ENCODE data around the gene CPVL.

CPVL gene

DNA sequence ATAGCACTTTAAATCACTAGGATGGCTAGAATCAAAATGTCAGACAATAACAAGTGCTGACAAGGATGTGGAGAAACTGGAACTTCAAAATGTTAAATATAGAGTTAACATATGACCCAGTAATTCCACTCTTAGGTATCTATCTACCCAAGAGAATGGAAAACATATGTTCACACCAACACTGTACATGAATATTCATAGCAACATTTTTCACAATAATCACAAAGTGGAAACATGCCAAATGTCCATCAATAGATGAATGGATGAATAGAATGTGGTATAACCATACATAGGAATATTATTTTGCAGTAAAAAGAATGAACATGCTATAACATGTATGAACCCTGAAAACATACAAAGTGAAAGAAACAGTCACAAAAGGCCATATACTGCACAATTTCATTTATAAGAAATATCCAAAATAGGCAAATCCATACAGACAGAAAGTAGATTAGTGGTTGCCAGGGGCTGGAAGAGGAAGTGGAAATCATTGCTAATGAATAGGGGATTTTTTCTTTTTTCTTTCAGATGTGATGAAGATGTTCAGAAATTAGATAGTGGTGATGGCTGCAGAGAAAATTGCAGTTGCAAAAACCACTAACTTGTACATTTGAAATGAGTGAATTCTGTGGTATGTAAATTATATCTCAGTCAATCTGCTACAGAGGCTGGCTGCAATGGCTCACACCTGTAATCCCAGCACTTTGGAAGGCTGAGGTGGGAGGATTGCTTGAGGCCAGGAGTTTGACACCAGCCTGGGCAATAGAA, 93.0 kb downstream of the CPVL start:
- no peak overlapping the region for H3K14ac ChIP-seq (ENCODE audit: low read length)

DNA sequence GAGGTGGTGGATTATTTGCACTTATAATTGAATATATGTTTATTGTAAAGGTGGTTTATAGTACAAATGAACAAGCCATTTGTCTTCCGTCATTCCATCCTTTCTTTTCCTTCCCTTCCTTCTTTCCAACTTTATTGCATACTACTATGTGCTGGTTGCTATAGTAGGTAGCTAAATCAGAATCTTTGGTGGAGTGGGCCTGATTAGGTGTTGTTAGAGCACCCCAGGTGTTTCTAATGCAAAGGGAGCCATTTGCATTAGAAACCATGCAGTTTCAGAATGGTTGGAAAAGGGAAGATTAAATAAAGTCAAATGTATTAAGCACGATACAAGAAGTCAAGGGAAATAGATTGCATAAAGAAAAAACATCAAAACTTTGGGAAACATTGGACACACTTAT, 99.4 kb downstream of the CPVL start:
- Histone ChIP-seq H4K8ac (ENCODE audit: low read depth, low read length) (no peak overlapping the region), H3K18ac (ENCODE audit: low read length) (no peak overlapping the region), H3K9ac (ENCODE audit: low read length) (no peak overlapping the region), H3K79me1 (ENCODE audit: low read length) (no peaks in the 10 kb centered on the region), H3K36me3 (ENCODE audit: control insufficient read depth in 1 of 2, insufficient read depth in 2 of 2, low read length in 2 of 2) (no peaks in the 10 kb centered on the region), H3K9me3 (ENCODE audit: insufficient read depth, low read depth, low read length) (no peaks in the 10 kb centered on the region), H2BK12ac (ENCODE audit: low read length) (no peak overlapping the region), H3K23ac (ENCODE audit: low read length) (no peak overlapping the region), H3K4me3 (ENCODE audit: low read depth, low read length) (no peak overlapping the region), H3K4me1 (ENCODE audit: control insufficient read depth in 1 of 2, insufficient read depth in 2 of 2, low read length in 2 of 2) (no peaks in the 10 kb centered on the region), H3K79me2 (ENCODE audit: control insufficient read depth, insufficient read depth, low read length, poor library complexity) (no peaks in the 10 kb centered on the region), H3K4me2 (ENCODE audit: low read length) (no peak overlapping the region), H2BK120ac (ENCODE audit: insufficient read depth, low read length, poor library complexity) (no peak overlapping the region), H2BK5ac (ENCODE audit: low read depth, low read length, poor library complexity) (no peak overlapping the region), H2AFZ (ENCODE audit: insufficient read depth, low read length, poor library complexity) (no peak overlapping the region), H4K12ac (ENCODE audit: low read depth, low read length) (no peak overlapping the region), H2AK5ac (ENCODE audit: low read length) (no peak overlapping the region), H3K27ac (ENCODE audit: low read depth, low read length) (no peak overlapping the region), H3K27me3 (ENCODE audit: insufficient read depth, low read length) (no peaks in the 10 kb centered on the region), H3K4ac (ENCODE audit: low read depth, low read length) (no peak overlapping the region), H4K91ac (ENCODE audit: low read depth, low read length) (no peak overlapping the region), H3K14ac (ENCODE audit: low read length) (no peak overlapping the region)
- no CpG with 5 or more reads among the region's 2 CpGs for WGBS (ENCODE audit: extremely low coverage, insufficient coverage, insufficient read length)
- no peak for DNase-seq

More for the DNA sequence above, 93.0 kb downstream of the CPVL start:
- Histone ChIP-seq H4K8ac (ENCODE audit: low read depth, low read length) (no peak overlapping the region), H3K4me1 (ENCODE audit: control insufficient read depth in 1 of 2, insufficient read depth in 2 of 2, low read length in 2 of 2) (no peaks in the 10 kb centered on the region), H3K9ac (ENCODE audit: low read length) (no peak overlapping the region), H4K12ac (ENCODE audit: low read depth, low read length) (no peak overlapping the region), H3K27me3 (ENCODE audit: insufficient read depth, low read length) (no peaks in the 10 kb centered on the region), H3K23ac (ENCODE audit: low read length) (no peak overlapping the region), H4K91ac (ENCODE audit: low read depth, low read length) (no peak overlapping the region), H2BK120ac (ENCODE audit: insufficient read depth, low read length, poor library complexity) (no peak overlapping the region), H3K36me3 (ENCODE audit: control insufficient read depth in 1 of 2, insufficient read depth in 2 of 2, low read length in 2 of 2) (no peaks in the 10 kb centered on the region), H3K4me3 (ENCODE audit: low read depth, low read length) (no peak overlapping the region), H2AFZ (ENCODE audit: insufficient read depth, low read length, poor library complexity) (no peak overlapping the region), H3K79me1 (ENCODE audit: low read length) (no peaks in the 10 kb centered on the region), H3K18ac (ENCODE audit: low read length) (no peak overlapping the region), H2BK5ac (ENCODE audit: low read depth, low read length, poor library complexity) (no peak overlapping the region), H3K4ac (ENCODE audit: low read depth, low read length) (no peak overlapping the region), H3K79me2 (ENCODE audit: control insufficient read depth, insufficient read depth, low read length, poor library complexity) (no peaks in the 10 kb centered on the region), H2BK12ac (ENCODE audit: low read length) (no peak overlapping the region), H2AK5ac (ENCODE audit: low read length) (no peak overlapping the region), H3K27ac (ENCODE audit: low read depth, low read length) (no peak overlapping the region), H3K9me3 (ENCODE audit: insufficient read depth, low read depth, low read length) (peaks cover 3% of the 10 kb centered on the region), H3K4me2 (ENCODE audit: low read length) (no peak overlapping the region)
- peak in 1 of 2 donors; percentile 48 for DNase-seq

DNA sequence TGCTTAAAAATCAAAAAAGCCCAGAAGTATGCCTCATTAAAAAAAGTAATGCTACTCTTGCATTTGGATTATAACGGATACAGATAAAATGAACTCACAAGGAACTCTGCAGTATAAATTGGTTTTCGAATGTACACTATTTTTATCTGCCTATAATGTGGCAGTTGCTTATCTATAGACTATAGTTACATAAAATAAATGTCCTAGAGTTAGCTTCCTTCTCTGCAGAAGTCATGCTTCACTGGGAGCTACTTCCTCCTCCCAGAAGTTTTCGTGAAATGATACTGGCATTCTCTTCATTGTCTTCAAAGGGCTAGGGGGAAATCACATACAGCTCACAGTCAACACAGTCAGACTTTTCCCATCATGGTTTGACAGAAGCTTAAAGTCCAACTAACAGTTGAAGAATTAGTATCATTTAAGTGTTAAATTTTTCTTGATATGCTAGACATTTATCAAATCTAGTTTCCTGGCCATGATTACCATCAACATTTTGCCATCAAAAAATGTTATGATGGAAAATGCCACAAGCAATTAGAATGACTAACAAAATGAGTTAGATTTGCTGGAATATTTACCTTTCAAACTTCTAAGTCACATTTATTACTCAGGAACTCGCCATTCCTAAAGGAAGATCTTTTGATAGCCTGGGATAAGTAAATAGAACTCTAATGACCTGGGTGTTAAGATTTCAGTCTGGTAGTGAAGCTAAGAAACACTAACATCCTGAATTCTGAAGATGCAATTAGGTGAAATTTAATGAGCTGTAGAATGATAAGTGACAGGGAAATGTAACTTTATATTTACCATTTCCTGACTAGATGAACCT, 100.9 kb downstream of the CPVL start:
- Histone ChIP-seq H2BK12ac (ENCODE audit: low read length) (no peak overlapping the region), H2AK5ac (ENCODE audit: low read length) (no peak overlapping the region), H3K4ac (ENCODE audit: low read depth, low read length) (no peak overlapping the region), H2AFZ (ENCODE audit: insufficient read depth, low read length, poor library complexity) (no peak overlapping the region), H3K9me3 (ENCODE audit: insufficient read depth, low read depth, low read length) (no peaks in the 10 kb centered on the region), H4K91ac (ENCODE audit: low read depth, low read length) (no peak overlapping the region), H3K4me3 (ENCODE audit: low read depth, low read length) (no peak overlapping the region), H3K79me1 (ENCODE audit: low read length) (no peaks in the 10 kb centered on the region), H2BK5ac (ENCODE audit: low read depth, low read length, poor library complexity) (no peak overlapping the region), H3K4me1 (ENCODE audit: control insufficient read depth in 1 of 2, insufficient read depth in 2 of 2, low read length in 2 of 2) (no peaks in the 10 kb centered on the region), H3K27ac (ENCODE audit: low read depth, low read length) (no peak overlapping the region), H3K36me3 (ENCODE audit: control insufficient read depth in 1 of 2, insufficient read depth in 2 of 2, low read length in 2 of 2) (no peaks in the 10 kb centered on the region), H3K79me2 (ENCODE audit: control insufficient read depth, insufficient read depth, low read length, poor library complexity) (no peaks in the 10 kb centered on the region), H3K27me3 (ENCODE audit: insufficient read depth, low read length) (no peaks in the 10 kb centered on the region), H3K9ac (ENCODE audit: low read length) (no peak overlapping the region), H4K8ac (ENCODE audit: low read depth, low read length) (no peak overlapping the region), H2BK120ac (ENCODE audit: insufficient read depth, low read length, poor library complexity) (no peak overlapping the region), H4K12ac (ENCODE audit: low read depth, low read length) (no peak overlapping the region), H3K4me2 (ENCODE audit: low read length) (no peak overlapping the region), H3K18ac (ENCODE audit: low read length) (no peak overlapping the region), H3K14ac (ENCODE audit: low read length) (no peak overlapping the region), H3K23ac (ENCODE audit: low read length) (no peak overlapping the region)
- DNase-seq, result peak; percentile 32 to 84
- WGBS (ENCODE audit: extremely low coverage, insufficient coverage, insufficient read length), result no CpG with 5 or more reads among the region's 4 CpGs

DNA sequence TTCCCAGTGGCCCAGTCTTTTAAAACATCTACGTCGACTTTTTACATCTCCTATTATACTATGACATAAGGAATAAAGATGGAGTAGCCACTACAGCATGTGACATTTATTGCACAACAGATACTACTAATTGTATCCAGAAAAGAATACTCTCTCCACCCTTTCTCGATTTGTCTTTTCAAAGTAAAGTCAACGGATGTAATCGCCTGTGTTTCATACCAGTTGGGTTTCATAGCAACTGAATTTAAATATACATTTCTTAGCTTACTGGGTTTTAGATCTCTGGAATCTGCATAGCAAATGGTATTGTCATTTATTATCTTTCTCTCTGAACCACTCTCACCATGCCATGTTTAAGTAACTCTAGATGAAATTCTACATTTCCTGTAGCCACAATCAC, 101.8 kb downstream of the CPVL start:
- no peak overlapping the region for H3K14ac ChIP-seq (ENCODE audit: low read length)
- no peak overlapping the region for H2AFZ ChIP-seq (ENCODE audit: insufficient read depth, low read length, poor library complexity)
- H4K8ac ChIP-seq (ENCODE audit: low read depth, low read length), result no peak overlapping the region
- H3K4me1 ChIP-seq (ENCODE audit: control insufficient read depth in 1 of 2, insufficient read depth in 2 of 2, low read length in 2 of 2), result no peaks in the 10 kb centered on the region
- no peak overlapping the region for H2AK5ac ChIP-seq (ENCODE audit: low read length)
- H3K23ac ChIP-seq (ENCODE audit: low read length), result no peak overlapping the region
- no peaks in the 10 kb centered on the region for H3K79me1 ChIP-seq (ENCODE audit: low read length)
- no peak overlapping the region for H4K12ac ChIP-seq (ENCODE audit: low read depth, low read length)
- no peaks in the 10 kb centered on the region for H3K27me3 ChIP-seq (ENCODE audit: insufficient read depth, low read length)
- H3K79me2 ChIP-seq (ENCODE audit: control insufficient read depth, insufficient read depth, low read length, poor library complexity), result no peaks in the 10 kb centered on the region
- no peak overlapping the region for H4K91ac ChIP-seq (ENCODE audit: low read depth, low read length)
- H3K9ac ChIP-seq (ENCODE audit: low read length), result no peak overlapping the region
- H3K4ac ChIP-seq (ENCODE audit: low read depth, low read length), result no peak overlapping the region
- no CpG with 5 or more reads among the region's 5 CpGs for WGBS (ENCODE audit: extremely low coverage, insufficient coverage, insufficient read length)
- no peak overlapping the region for H3K4me3 ChIP-seq (ENCODE audit: low read depth, low read length)
- DNase-seq, result peak; percentile 7 to 85
- H2BK5ac ChIP-seq (ENCODE audit: low read depth, low read length, poor library complexity), result no peak overlapping the region
- H3K36me3 ChIP-seq (ENCODE audit: control insufficient read depth in 1 of 2, insufficient read depth in 2 of 2, low read length in 2 of 2), result no peaks in the 10 kb centered on the region
- H3K18ac ChIP-seq (ENCODE audit: low read length), result no peak overlapping the region
- H3K4me2 ChIP-seq (ENCODE audit: low read length), result no peak overlapping the region
- no peak overlapping the region for H2BK120ac ChIP-seq (ENCODE audit: insufficient read depth, low read length, poor library complexity)
- no peaks in the 10 kb centered on the region for H3K9me3 ChIP-seq (ENCODE audit: insufficient read depth, low read depth, low read length)
- no peak overlapping the region for H2BK12ac ChIP-seq (ENCODE audit: low read length)
- H3K27ac ChIP-seq (ENCODE audit: low read depth, low read length), result no peak overlapping the region
